ENCODE results near the gene KCTD15. TPM values are rescaled to one million over a fixed set of nuclear protein-coding genes. Genes with fewer than 3 reads are reported as not detected.

KCTD15 gene
- total RNA-seq, 2 donors from 2014 or later: 36.6 to 61.8 TPM

GRCh38 chr19:33808399-33808798 lies 11.7 kb downstream of the KCTD15 start:
- Mint-ChIP-seq H3K9me3 (no peaks in the 10 kb centered on the region), H3K4me3 (no peak overlapping the region), H3K27me3 (ENCODE audit: insufficient read depth) (no peaks in the 10 kb centered on the region), H3K36me3 (ENCODE audit: low read depth) (peaks cover 68% of the 10 kb centered on the region), H3K4me1 (no peaks in the 10 kb centered on the region), H3K27ac (peak overlapping the region; percentile 52)
- Histone ChIP-seq H3K4me3 (ENCODE audit: low read length) (no peak overlapping the region), H3K9me3 (ENCODE audit: control insufficient read depth, low read length) (no peaks in the 10 kb centered on the region), H3K9ac (ENCODE audit: extremely low read depth, low read length, poor library complexity, severe bottlenecking) (no peak overlapping the region), H3K4me1 (ENCODE audit: control insufficient read depth, insufficient read depth, low read length) (no peaks in the 10 kb centered on the region), H3K36me3 (ENCODE audit: control insufficient read depth, insufficient read depth, low read length) (peaks cover 86% of the 10 kb centered on the region), H3K27ac (ENCODE audit: low read depth, low read length) (no peak overlapping the region), H3K27me3 (ENCODE audit: control insufficient read depth, insufficient read depth, low read length, poor library complexity, severe bottlenecking) (no peaks in the 10 kb centered on the region)
- WGBS, 2 experiments (ENCODE audit: insufficient coverage in 1 of 2, insufficient read length in 1 of 2): 97% methylated on average over 1 of the region's 1 CpG; no CpG with 5 or more reads in 1 of the 2 experiments
- no peak for DNase-seq
- no peak for TF ChIP-seq CTCF (conservative IDR thresholded peaks at IDR 0.05)

- no peak for TF ChIP-seq CTCF (conservative IDR thresholded peaks at IDR 0.05)
- 94 to 100% methylated on average over 1 to 6 of the region's 6 CpGs for WGBS, 2 experiments (ENCODE audit: insufficient coverage in 1 of 2, insufficient read length in 1 of 2)
- H3K27ac Mint-ChIP-seq: no peak overlapping the region
- no peak for DNase-seq
- H3K36me3 Mint-ChIP-seq (ENCODE audit: low read depth): peaks cover 60% of the 10 kb centered on the region
- H3K4me1 ChIP-seq (ENCODE audit: control insufficient read depth, insufficient read depth, low read length): no peaks in the 10 kb centered on the region
- no peak overlapping the region for H3K4me3 ChIP-seq (ENCODE audit: low read length)
- H3K27ac ChIP-seq (ENCODE audit: low read depth, low read length): no peak overlapping the region
- H3K27me3 ChIP-seq (ENCODE audit: control insufficient read depth, insufficient read depth, low read length, poor library complexity, severe bottlenecking): no peaks in the 10 kb centered on the region
- H3K9me3 Mint-ChIP-seq: no peaks in the 10 kb centered on the region
- H3K9me3 ChIP-seq (ENCODE audit: control insufficient read depth, low read length): no peaks in the 10 kb centered on the region
- no peak overlapping the region for H3K4me3 Mint-ChIP-seq
- H3K27me3 Mint-ChIP-seq (ENCODE audit: insufficient read depth): no peaks in the 10 kb centered on the region
- no peak overlapping the region for H3K9ac ChIP-seq (ENCODE audit: extremely low read depth, low read length, poor library complexity, severe bottlenecking)
- H3K36me3 ChIP-seq (ENCODE audit: control insufficient read depth, insufficient read depth, low read length): peaks cover 79% of the 10 kb centered on the region
- no peaks in the 10 kb centered on the region for H3K4me1 Mint-ChIP-seq
Observed at GRCh38 chr19:33809960-33810359, 13.3 kb downstream of the KCTD15 start.

- H3K27me3 Mint-ChIP-seq (ENCODE audit: insufficient read depth): no peaks in the 10 kb centered on the region
- Histone ChIP-seq H3K4me1 (ENCODE audit: control insufficient read depth, insufficient read depth, low read length) (no peaks in the 10 kb centered on the region), H3K4me3 (ENCODE audit: low read length) (no peak overlapping the region), H3K36me3 (ENCODE audit: control insufficient read depth, insufficient read depth, low read length) (peaks cover 70% of the 10 kb centered on the region), H3K9me3 (ENCODE audit: control insufficient read depth, low read length) (no peaks in the 10 kb centered on the region), H3K27ac (ENCODE audit: low read depth, low read length) (no peak overlapping the region), H3K9ac (ENCODE audit: extremely low read depth, low read length, poor library complexity, severe bottlenecking) (no peak overlapping the region), H3K27me3 (ENCODE audit: control insufficient read depth, insufficient read depth, low read length, poor library complexity, severe bottlenecking) (no peaks in the 10 kb centered on the region)
- no peak for DNase-seq
- no peak overlapping the region for H3K27ac Mint-ChIP-seq
- peaks cover 56% of the 10 kb centered on the region for H3K36me3 Mint-ChIP-seq (ENCODE audit: low read depth)
- WGBS, 2 experiments (ENCODE audit: insufficient coverage in 1 of 2, insufficient read length in 1 of 2): 94 to 100% methylated on average over 3 to 11 of the region's 11 CpGs
- H3K4me3 Mint-ChIP-seq: no peak overlapping the region
- TF ChIP-seq CTCF (conservative IDR thresholded peaks at IDR 0.05): no peak
- no peaks in the 10 kb centered on the region for H3K9me3 Mint-ChIP-seq
- H3K4me1 Mint-ChIP-seq: no peaks in the 10 kb centered on the region
Observed at GRCh38 chr19:33810821-33811220, 14.2 kb downstream of the KCTD15 start.
